SK-N-SH treated with all-trans-retinoic acid at 6 μM for 48 hours (cell line): ENCODE measurements around the gene TMEM100.

ENCODE experiments used
- ATAC-seq: fragments of 200-7000 bp; cut with Tn5 transposase; 3 replicates; pipeline ENCODE4 v1.9.1; 2020; ENCODE audit warnings: mild to moderate bottlenecking, moderate library complexity
- ARNTL ChIP-seq: fragments of 450-650 bp; formaldehyde crosslinking; IDR thresholded peaks from 2 replicates; pipeline ENCODE4 v1.5.0; 2020; ENCODE audit warnings: low read depth, mild to moderate bottlenecking, moderate library complexity, borderline replicate concordance
- BACH2 ChIP-seq: fragments of 250-450 bp; sonication (Bioruptor Pico); IDR thresholded peaks from 2 replicates; pipeline ENCODE4 v1.9.0; 2021; ENCODE audit warnings: mild to moderate bottlenecking, borderline replicate concordance
- CREB5 ChIP-seq: fragments of 250-450 bp; sonication (Bioruptor Pico); IDR thresholded peaks from 2 replicates; pipeline ENCODE4 v1.5.1; 2020; ENCODE audit warnings: low read depth, mild to moderate bottlenecking, moderate library complexity
- CSDC2 ChIP-seq: fragments of 250-450 bp; sonication (Bioruptor Pico); IDR thresholded peaks from 2 replicates; pipeline ENCODE4 v1.5.0; 2020; ENCODE audit warnings: mild to moderate bottlenecking, moderate library complexity
- CSRNP3 ChIP-seq: fragments of 250-450 bp; sonication (Bioruptor Pico); IDR thresholded peaks from 2 replicates; pipeline ENCODE4 v1.5.1; 2021; ENCODE audit warnings: mild to moderate bottlenecking, moderate library complexity
- ESRRG ChIP-seq: fragments of 250-450 bp; sonication (Bioruptor Pico); IDR thresholded peaks from 2 replicates; pipeline ENCODE4 v1.6.1; 2021; ENCODE audit warnings: mild to moderate bottlenecking
- GLIS3 ChIP-seq: fragments of 250-450 bp; sonication (Bioruptor Pico); IDR thresholded peaks from 2 replicates; pipeline ENCODE4 v1.5.0; 2020; ENCODE audit warnings: mild to moderate bottlenecking, moderate library complexity
- ISL1 ChIP-seq: fragments of 250-450 bp; sonication (Bioruptor Pico); IDR thresholded peaks from 2 replicates; pipeline ENCODE4 v2.1.2; 2022; ENCODE audit warnings: mild to moderate bottlenecking, moderate library complexity
- OSR1 ChIP-seq: fragments of 250-450 bp; sonication (Bioruptor Pico); IDR thresholded peaks from 2 replicates; pipeline ENCODE4 v1.8.0; 2022; ENCODE audit warnings: moderate library complexity, mild to moderate bottlenecking, inconsistent platforms
- PATZ1 ChIP-seq: fragments of 250-450 bp; sonication (Bioruptor Pico); IDR thresholded peaks from 2 replicates; pipeline ENCODE4 v1.8.0; 2020; ENCODE audit warnings: mild to moderate bottlenecking, moderate library complexity, borderline replicate concordance
- POU6F1 ChIP-seq: fragments of 250-450 bp; sonication (Bioruptor Pico); IDR thresholded peaks from 2 replicates; pipeline ENCODE4 v1.8.0; 2021; ENCODE audit warnings: low read depth, mild to moderate bottlenecking, moderate library complexity, borderline replicate concordance
- PPARA ChIP-seq: fragments of 250-450 bp; sonication (Bioruptor Pico); IDR thresholded peaks from 2 replicates; pipeline ENCODE4 v1.5.0; 2020; ENCODE audit warnings: mild to moderate bottlenecking, borderline replicate concordance
- SNAI2 ChIP-seq: fragments of 250-450 bp; sonication (Bioruptor Pico); IDR thresholded peaks from 2 replicates; pipeline ENCODE4 v1.5.0; 2020; ENCODE audit warnings: mild to moderate bottlenecking, moderate library complexity
- TCF4 ChIP-seq: fragments of 250-450 bp; sonication (Bioruptor Pico); IDR thresholded peaks from 2 replicates; pipeline ENCODE4 v1.8.0; 2021; ENCODE audit warnings: mild to moderate bottlenecking, moderate library complexity, borderline replicate concordance
- TOX ChIP-seq: fragments of 250-450 bp; sonication (Bioruptor Pico); IDR thresholded peaks from 2 replicates; pipeline ENCODE4 v1.8.0; 2021; ENCODE audit warnings: mild to moderate bottlenecking, moderate library complexity, borderline replicate concordance
- TSHZ2 ChIP-seq: fragments of 250-450 bp; sonication (Bioruptor Pico); IDR thresholded peaks from 2 replicates; pipeline ENCODE4 v1.5.0; 2020; ENCODE audit warnings: mild to moderate bottlenecking, moderate library complexity
- ZC3H10 ChIP-seq: fragments of 250-450 bp; sonication (Bioruptor Pico); IDR thresholded peaks from 2 replicates; pipeline ENCODE4 v1.5.1; 2021; ENCODE audit warnings: mild to moderate bottlenecking, moderate library complexity
- ZFP3 ChIP-seq: fragments of 250-450 bp; sonication (Bioruptor Pico); IDR thresholded peaks from 2 replicates; pipeline ENCODE4 v1.5.0; 2020; ENCODE audit warnings: mild to moderate bottlenecking, moderate library complexity
- ZNF565 ChIP-seq: fragments of 450-650 bp; formaldehyde crosslinking; conservative IDR thresholded peaks from 2 replicates; pipeline ENCODE4 v1.5.0; 2020; ENCODE audit warnings: low read depth, mild to moderate bottlenecking, moderate library complexity
- ZNF70 ChIP-seq: fragments of 450-650 bp; formaldehyde crosslinking; IDR thresholded peaks from 2 replicates; pipeline ENCODE4 v1.5.0; 2020; ENCODE audit warnings: mild to moderate bottlenecking, moderate library complexity
- ZNF8 ChIP-seq: fragments of 450-650 bp; formaldehyde crosslinking; IDR thresholded peaks from 2 replicates; pipeline ENCODE4 v1.5.0; 2020; ENCODE audit warnings: mild to moderate bottlenecking, moderate library complexity

The TMEM100 gene

GRCh38 chr17:55769625-55770000 lies 46.9 kb upstream of the TMEM100 start:
- ATAC-seq = peak; percentile 20
- TF ChIP-seq ZNF8 (no peak), ZNF70 (CRISPR knock-in tag) (no peak), CREB5 (CRISPR knock-in tag) (no peak), ISL1 (no peak), TCF4 (CRISPR knock-in tag) (no peak), ESRRG (CRISPR knock-in tag) (no peak), CSRNP3 (no peak), TOX (CRISPR knock-in tag) (no peak), PPARA (no peak), ZNF565 (CRISPR knock-in tag) (no peak), SNAI2 (no peak), OSR1 (CRISPR knock-in tag) (no peak)

- peak; percentile 40; the same call in 1 of the 2 replicates for TF ChIP-seq TCF4 (CRISPR knock-in tag)
- TF ChIP-seq ZNF565 (CRISPR knock-in tag) = no peak
- peak; percentile 77 for ATAC-seq
Observed at GRCh38 chr17:55768936-55769624, 46.4 kb upstream of the TMEM100 start.

GRCh38 chr17:55765472-55765871 lies 42.8 kb upstream of the TMEM100 start:
- ATAC-seq = no peak
- TF ChIP-seq GLIS3 (no peak), ZNF8 (no peak), CREB5 (CRISPR knock-in tag) (no peak), POU6F1 (CRISPR knock-in tag) (no peak)

GRCh38 chr17:55764610-55765009 lies 41.9 kb upstream of the TMEM100 start:
- TF ChIP-seq ZNF70 (CRISPR knock-in tag) = no peak
- TF ChIP-seq ZFP3 (CRISPR knock-in tag) = no peak
- TF ChIP-seq ISL1 = no peak
- no peak for TF ChIP-seq GLIS3
- TF ChIP-seq ZC3H10 (CRISPR knock-in tag) = no peak
- TF ChIP-seq BACH2 (CRISPR knock-in tag) = no peak
- no peak for TF ChIP-seq CSDC2 (CRISPR knock-in tag)
- TF ChIP-seq ARNTL (CRISPR knock-in tag) = no peak
- no peak for TF ChIP-seq CREB5 (CRISPR knock-in tag)
- TF ChIP-seq ESRRG (CRISPR knock-in tag) = no peak
- no peak for TF ChIP-seq TOX (CRISPR knock-in tag)
- TF ChIP-seq PATZ1 (CRISPR knock-in tag) = no peak
- TF ChIP-seq TSHZ2 (CRISPR knock-in tag) = no peak
- TF ChIP-seq CSRNP3 = no peak
- no peak for TF ChIP-seq ZNF565 (CRISPR knock-in tag)
- no peak for TF ChIP-seq TCF4 (CRISPR knock-in tag)
- TF ChIP-seq, all 23 proteins: peak for 0
- ATAC-seq = no peak
